AG09319 (cell line): ENCODE measurements around the gene INHBA.

Source experiments
- DNase-seq: peaks from one replicate; pipeline ENCODE4 v3.0.0-alpha.2; 2010; ENCODE audit warnings: low read depth; ENCODE audit errors: extremely low read depth
- TF ChIP-seq, protein P1 (sequence below): IDR thresholded peaks from 2 replicates; pipeline ENCODE4 v1.5.1; 2011; ENCODE audit warnings: low read depth, mild to moderate bottlenecking, inconsistent platforms, low read length, moderate library complexity

INHBA gene

GRCh38 chr7:41689815-41690214 is 13.1 kb downstream of the INHBA start:
- no peak for DNase-seq
- TF ChIP-seq, protein P1, sequence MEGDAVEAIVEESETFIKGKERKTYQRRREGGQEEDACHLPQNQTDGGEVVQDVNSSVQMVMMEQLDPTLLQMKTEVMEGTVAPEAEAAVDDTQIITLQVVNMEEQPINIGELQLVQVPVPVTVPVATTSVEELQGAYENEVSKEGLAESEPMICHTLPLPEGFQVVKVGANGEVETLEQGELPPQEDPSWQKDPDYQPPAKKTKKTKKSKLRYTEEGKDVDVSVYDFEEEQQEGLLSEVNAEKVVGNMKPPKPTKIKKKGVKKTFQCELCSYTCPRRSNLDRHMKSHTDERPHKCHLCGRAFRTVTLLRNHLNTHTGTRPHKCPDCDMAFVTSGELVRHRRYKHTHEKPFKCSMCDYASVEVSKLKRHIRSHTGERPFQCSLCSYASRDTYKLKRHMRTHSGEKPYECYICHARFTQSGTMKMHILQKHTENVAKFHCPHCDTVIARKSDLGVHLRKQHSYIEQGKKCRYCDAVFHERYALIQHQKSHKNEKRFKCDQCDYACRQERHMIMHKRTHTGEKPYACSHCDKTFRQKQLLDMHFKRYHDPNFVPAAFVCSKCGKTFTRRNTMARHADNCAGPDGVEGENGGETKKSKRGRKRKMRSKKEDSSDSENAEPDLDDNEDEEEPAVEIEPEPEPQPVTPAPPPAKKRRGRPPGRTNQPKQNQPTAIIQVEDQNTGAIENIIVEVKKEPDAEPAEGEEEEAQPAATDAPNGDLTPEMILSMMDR: no peak

GRCh38 chr7:41688906-41689305 is 14.0 kb downstream of the INHBA start:
- DNase-seq: no peak
- TF ChIP-seq, protein P1: no peak

DNA sequence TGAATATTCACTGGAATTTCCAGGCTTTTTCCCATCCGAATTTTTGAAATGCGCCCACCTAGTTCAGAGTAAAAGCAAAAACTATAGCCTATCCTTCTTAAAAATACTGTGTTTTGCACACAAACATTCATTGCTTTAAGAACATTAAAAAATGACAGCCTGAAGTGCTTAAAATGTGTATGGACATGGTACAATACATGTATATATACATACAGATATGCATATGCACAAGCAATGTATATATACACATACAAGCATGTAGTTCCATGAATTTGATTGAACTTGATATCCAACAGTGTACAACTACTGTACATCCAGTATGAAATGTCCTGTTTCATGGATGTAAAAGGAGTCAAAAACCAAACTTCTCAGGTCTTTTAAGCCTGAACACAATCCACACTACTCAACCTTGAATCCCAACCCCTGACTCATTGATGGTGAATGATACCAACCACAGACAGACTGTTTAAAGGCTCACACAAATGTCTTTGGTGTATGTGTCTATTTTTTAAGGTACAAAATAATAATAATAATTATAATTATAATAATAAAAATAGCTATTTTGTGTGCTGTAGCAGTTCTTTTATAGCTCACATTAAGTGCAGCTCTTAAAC is 14.8 kb downstream of the INHBA start:
- TF ChIP-seq, protein P1: no peak
- DNase-seq: no peak

DNA sequence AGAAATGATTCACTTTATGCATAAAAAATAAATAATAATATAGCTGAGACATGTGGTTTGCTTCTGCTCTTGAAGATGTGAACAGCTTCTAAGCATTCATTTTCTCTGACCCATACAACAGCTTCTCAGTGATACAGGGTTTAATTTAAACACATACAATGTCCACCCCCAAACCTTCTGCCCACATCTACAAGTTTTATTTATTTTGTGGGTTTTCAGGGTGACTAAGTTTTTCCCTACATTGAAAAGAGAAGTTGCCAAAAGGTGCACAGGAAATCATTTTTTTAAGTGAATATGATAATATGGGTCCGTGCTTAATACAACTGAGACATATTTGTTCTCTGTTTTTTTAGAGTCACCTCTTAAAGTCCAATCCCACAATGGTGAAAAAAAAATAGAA is 17.2 kb downstream of the INHBA start:
- TF ChIP-seq, protein P1: no peak
- no peak for DNase-seq

DNA sequence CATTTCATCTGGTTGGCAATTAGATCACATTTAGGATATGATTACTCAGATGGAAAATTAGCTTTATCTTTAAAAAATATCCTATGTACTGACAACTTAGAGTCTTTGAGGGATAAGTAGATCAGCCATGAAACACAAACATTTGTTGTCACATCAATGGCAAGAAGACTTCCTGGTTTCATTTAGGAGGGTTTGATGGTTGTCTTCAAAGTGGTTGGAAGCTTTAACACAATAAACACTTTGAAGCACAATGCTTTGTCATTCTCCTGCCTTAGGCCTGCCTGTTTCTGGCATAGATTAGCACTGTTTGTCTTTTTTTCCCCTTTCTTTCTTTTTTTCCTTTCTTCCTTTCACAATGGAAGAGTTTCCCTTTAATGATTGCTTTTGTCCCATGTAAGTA is 20.5 kb downstream of the INHBA start:
- TF ChIP-seq, protein P1: no peak
- no peak for DNase-seq

GRCh38 chr7:41679566-41679965 is 23.3 kb downstream of the INHBA start:
- no peak for DNase-seq
- TF ChIP-seq, protein P1: no peak

- no peak for DNase-seq
- TF ChIP-seq, protein P1: no peak
These were observed 28.3 kb downstream of the INHBA start for GRCh38 chr7:41674505-41675023.
